HepG2 (cell line): ENCODE results near the gene LYRM1. TPM values are rescaled to one million over a fixed set of nuclear protein-coding genes. Genes with fewer than 3 reads are reported as not detected.

Experiments used
- ATF1 ChIP-seq: IDR thresholded peaks from 2 replicates; pipeline ENCODE4 v1.6.1; 2016; ENCODE audit warnings: mild to moderate bottlenecking, control low read depth
- ELF1 ChIP-seq: sonication (generic); formaldehyde crosslinking; IDR thresholded peaks from 2 replicates; pipeline ENCODE4 v1.4.0; 2020; ENCODE audit warnings: missing genetic modification reagents
- FIP1L1 ChIP-seq: fragments of 200-400 bp; formaldehyde crosslinking; IDR thresholded peaks from 2 replicates; pipeline ENCODE4 v1.6.1; 2018; ENCODE audit warnings: low read depth, mild to moderate bottlenecking, low read length, moderate library complexity, borderline replicate concordance; ENCODE audit not compliant: insufficient read depth
- FOXP1 ChIP-seq, 2 experiments: fragments of 450-650 bp in 1 of 2; IDR thresholded peaks; 2 replicates each; pipeline ENCODE4 v1.6.1; 2017 to 2018; ENCODE audit warnings: antibody characterized with exemption in 1 of 2
- GATAD1 ChIP-seq: IDR thresholded peaks from 2 replicates; pipeline ENCODE4 v1.6.1; 2016; ENCODE audit warnings: missing genetic modification reagents, missing compliant biosample characterization
- HDAC2 ChIP-seq: sonication (generic); formaldehyde crosslinking; IDR thresholded peaks from 2 replicates; pipeline ENCODE4 v1.4.0; 2020; ENCODE audit warnings: missing genetic modification reagents
- HHEX ChIP-seq: IDR thresholded peaks from 2 replicates; pipeline ENCODE4 v1.6.1; 2016; ENCODE audit warnings: control low read depth
- HOXA3 ChIP-seq: sonication (generic); formaldehyde crosslinking; IDR thresholded peaks from 2 replicates; pipeline ENCODE4 v1.5.0; 2020; ENCODE audit warnings: missing genetic modification reagents
- NR2C2 ChIP-seq: sonication (generic); formaldehyde crosslinking; IDR thresholded peaks from 2 replicates; pipeline ENCODE4 v1.4.0; 2020; ENCODE audit warnings: missing genetic modification reagents, mild to moderate bottlenecking, moderate library complexity, borderline replicate concordance
- NR3C1 ChIP-seq: sonication (generic); formaldehyde crosslinking; IDR thresholded peaks from 2 replicates; pipeline ENCODE4 v1.4.0; 2020; ENCODE audit warnings: missing genetic modification reagents
- PTBP1 ChIP-seq: fragments of 200-400 bp; formaldehyde crosslinking; IDR thresholded peaks from 2 replicates; pipeline ENCODE4 v1.6.1; 2018; ENCODE audit warnings: low read length, low read depth; ENCODE audit not compliant: poor library complexity, severe bottlenecking
- SMYD3 ChIP-seq: sonication (generic); formaldehyde crosslinking; IDR thresholded peaks from 2 replicates; pipeline ENCODE4 v1.8.1; 2023; ENCODE audit warnings: mild to moderate bottlenecking, missing genetic modification reagents
- U2AF1 ChIP-seq: fragments of 200-400 bp; formaldehyde crosslinking; optimal IDR thresholded peaks from 2 replicates; pipeline ENCODE3; 2017; ENCODE audit warnings: mild to moderate bottlenecking, low read depth, low read length
- ZKSCAN8 ChIP-seq: IDR thresholded peaks from 2 replicates; pipeline ENCODE4 v1.6.1; 2016; ENCODE audit warnings: borderline replicate concordance, missing genetic modification reagents, missing compliant biosample characterization
- ZMAT3 ChIP-seq: sonication (generic); formaldehyde crosslinking; conservative IDR thresholded peaks from 2 replicates; pipeline ENCODE4 v1.7.0; 2021; ENCODE audit warnings: missing genetic modification reagents
- ZNF121 ChIP-seq: sonication (generic); formaldehyde crosslinking; IDR thresholded peaks from 2 replicates; pipeline ENCODE4 v1.5.0; 2020; ENCODE audit warnings: mild to moderate bottlenecking, missing genetic modification reagents
- ZNF136 ChIP-seq: sonication (generic); formaldehyde crosslinking; IDR thresholded peaks from 2 replicates; pipeline ENCODE4 v1.8.1; 2022; ENCODE audit warnings: low read depth, mild to moderate bottlenecking, moderate library complexity, missing genetic modification reagents
- ZNF546 ChIP-seq: sonication (generic); formaldehyde crosslinking; conservative IDR thresholded peaks from 2 replicates; pipeline ENCODE4 v1.8.1; 2023; ENCODE audit warnings: mild to moderate bottlenecking, missing genetic modification reagents
- ZNF552 ChIP-seq: sonication (generic); formaldehyde crosslinking; IDR thresholded peaks from 2 replicates; pipeline ENCODE4 v1.9.0; 2022; ENCODE audit warnings: missing genetic modification reagents, mild to moderate bottlenecking, borderline replicate concordance
- ZNF678 ChIP-seq: sonication (generic); formaldehyde crosslinking; IDR thresholded peaks from 2 replicates; pipeline ENCODE4 v1.4.0; 2020; ENCODE audit warnings: mild to moderate bottlenecking, missing genetic modification reagents
- ZNF891 ChIP-seq: sonication (generic); formaldehyde crosslinking; IDR thresholded peaks from 2 replicates; pipeline ENCODE4 v1.5.0; 2020; ENCODE audit warnings: mild to moderate bottlenecking, missing genetic modification reagents
- polyA plus RNA-seq, 8 experiments: library from polyadenylated mRNA; depleted of rRNA in 3 of 8; stranded (reverse) in 7 of 8; unstranded in 1 of 8; fragments of >200 nt; fragmentation: Illumina TruSeq in 4 of 8; extraction: Trizol in 4 of 8; gene quantifications; 2 replicates each; pipeline versions ENCODE4 v1.2.1 to v1.2.3, GENCODE V29; 2011 to 2016; ENCODE audit warnings: low read depth in 4 of 8, missing spikeins in 1 of 8, mixed read lengths in 1 of 8; ENCODE audit not compliant: insufficient read depth in 1 of 8
- total RNA-seq, 5 experiments: library from RNA; depleted of rRNA; stranded (reverse); fragments of >200 nt; fragmentation: Illumina TruSeq; extraction: Trizol; gene quantifications; 2 replicates each; pipeline ENCODE4 v1.2.3, GENCODE V29; 2016; ENCODE audit warnings: low read depth in 1 of 5
- TF ChIP-seq, protein P1 (sequence below): sonication (generic); IDR thresholded peaks from 2 replicates; pipeline ENCODE4 v1.6.1; 2016; ENCODE audit warnings: low read depth, borderline replicate concordance
- TF ChIP-seq, protein P2 (sequence below): sonication (generic); formaldehyde crosslinking; IDR thresholded peaks from 2 replicates; pipeline ENCODE4 v1.4.0; 2020; ENCODE audit warnings: mild to moderate bottlenecking, missing genetic modification reagents
- TF ChIP-seq, protein P3 (sequence below): sonication (generic); formaldehyde crosslinking; IDR thresholded peaks from 2 replicates; pipeline ENCODE4 v1.5.1; 2020; ENCODE audit warnings: missing genetic modification reagents, mild to moderate bottlenecking, borderline replicate concordance
- TF ChIP-seq, protein P4 (sequence below): sonication (generic); formaldehyde crosslinking; IDR thresholded peaks from 2 replicates; pipeline ENCODE4 v1.5.0; 2020; ENCODE audit warnings: missing genetic modification reagents, mild to moderate bottlenecking, borderline replicate concordance

LYRM1 gene
- total and polyA plus RNA-seq, 2 of the 13 experiments (the other 11 are each of a cell fraction or from before 2014, with no cell fraction given) = 59.2 to 82.6 TPM

DNA sequence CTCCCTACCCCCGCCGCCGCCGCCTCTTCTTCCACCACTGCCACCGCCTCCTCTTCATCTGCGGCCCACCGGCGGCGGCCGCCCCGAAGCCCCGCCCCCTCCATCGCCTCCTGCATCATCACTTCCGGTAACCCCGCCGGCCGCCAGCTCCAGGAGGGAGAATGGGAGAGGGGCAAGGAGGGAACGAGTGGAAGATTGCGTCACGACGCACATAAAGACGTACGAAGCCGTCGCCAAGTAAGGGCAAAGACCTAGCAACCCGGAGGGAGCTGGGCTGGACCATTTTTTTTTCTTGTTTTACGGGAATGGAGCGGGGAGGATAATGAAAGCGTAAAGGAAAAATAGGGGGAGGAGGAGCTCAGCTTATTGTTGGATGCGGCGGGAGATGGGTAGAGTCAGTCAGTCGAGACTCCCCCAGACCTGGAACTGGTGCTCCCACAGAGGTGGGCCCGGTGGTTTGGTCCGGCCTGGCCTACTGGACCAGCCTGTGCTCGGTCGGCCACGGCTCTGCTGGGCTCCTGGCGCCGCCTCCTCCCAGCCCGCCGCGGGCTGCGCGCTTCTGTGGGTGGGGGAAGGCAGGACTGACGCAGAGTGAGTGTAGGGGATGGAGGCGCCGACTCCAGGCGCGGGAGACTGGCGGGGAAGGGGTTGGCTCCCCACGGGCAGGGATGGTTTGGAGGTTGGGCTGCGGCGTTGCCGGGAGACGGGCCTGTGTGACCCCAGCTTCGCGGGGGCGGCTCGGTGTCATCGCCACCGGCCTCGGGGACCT, at the start of gene LYRM1, which contains the start of gene DCUN1D3 (continued):
- TF ChIP-seq ZNF136 (no peak; the same call in 1 of the 2 replicates), FOXP1 (IDR thresholded peaks at IDR 0.05) (no peak), FOXP1 (CRISPR knock-in tag; IDR thresholded peaks at IDR 0.05) (no peak; the same call in none of the 2 replicates), HHEX (peak; percentile 42; the same call in 1 of the 2 replicates), ZNF546 (CRISPR knock-in tag) (peak; percentile 86), NR2C2 (CRISPR knock-in tag) (peak; percentile 88), SMYD3 (peak; percentile 86; the same call in 1 of the 2 replicates), PTBP1 (peak; percentile 45), ZNF552 (CRISPR knock-in tag) (peak; percentile 75; the same call in 1 of the 2 replicates), ATF1 (CRISPR knock-in tag) (peak; percentile 96), ZMAT3 (CRISPR knock-in tag) (peak; percentile 82), HDAC2 (CRISPR knock-in tag) (no peak; the same call in none of the 2 replicates), U2AF1 (peak; percentile 95), FIP1L1 (no peak; the same call in 1 of the 2 replicates), ELF1 (peak; percentile 93), NR3C1 (no peak), ZKSCAN8 (CRISPR knock-in tag) (no peak), ZNF678 (CRISPR knock-in tag) (peak; percentile 81; the same call in 1 of the 2 replicates), HOXA3 (CRISPR knock-in tag) (peak; percentile 97), ZNF121 (CRISPR knock-in tag) (peak; percentile 32; the same call in 1 of the 2 replicates), ZNF891 (CRISPR knock-in tag) (peak; percentile 91; the same call in 1 of the 2 replicates), GATAD1 (CRISPR knock-in tag) (peak; percentile 67)
- TF ChIP-seq, protein P1, sequence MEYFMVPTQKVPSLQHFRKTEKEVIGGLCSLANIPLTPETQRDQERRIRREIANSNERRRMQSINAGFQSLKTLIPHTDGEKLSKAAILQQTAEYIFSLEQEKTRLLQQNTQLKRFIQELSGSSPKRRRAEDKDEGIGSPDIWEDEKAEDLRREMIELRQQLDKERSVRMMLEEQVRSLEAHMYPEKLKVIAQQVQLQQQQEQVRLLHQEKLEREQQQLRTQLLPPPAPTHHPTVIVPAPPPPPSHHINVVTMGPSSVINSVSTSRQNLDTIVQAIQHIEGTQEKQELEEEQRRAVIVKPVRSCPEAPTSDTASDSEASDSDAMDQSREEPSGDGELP = no peak
- TF ChIP-seq, protein P2, sequence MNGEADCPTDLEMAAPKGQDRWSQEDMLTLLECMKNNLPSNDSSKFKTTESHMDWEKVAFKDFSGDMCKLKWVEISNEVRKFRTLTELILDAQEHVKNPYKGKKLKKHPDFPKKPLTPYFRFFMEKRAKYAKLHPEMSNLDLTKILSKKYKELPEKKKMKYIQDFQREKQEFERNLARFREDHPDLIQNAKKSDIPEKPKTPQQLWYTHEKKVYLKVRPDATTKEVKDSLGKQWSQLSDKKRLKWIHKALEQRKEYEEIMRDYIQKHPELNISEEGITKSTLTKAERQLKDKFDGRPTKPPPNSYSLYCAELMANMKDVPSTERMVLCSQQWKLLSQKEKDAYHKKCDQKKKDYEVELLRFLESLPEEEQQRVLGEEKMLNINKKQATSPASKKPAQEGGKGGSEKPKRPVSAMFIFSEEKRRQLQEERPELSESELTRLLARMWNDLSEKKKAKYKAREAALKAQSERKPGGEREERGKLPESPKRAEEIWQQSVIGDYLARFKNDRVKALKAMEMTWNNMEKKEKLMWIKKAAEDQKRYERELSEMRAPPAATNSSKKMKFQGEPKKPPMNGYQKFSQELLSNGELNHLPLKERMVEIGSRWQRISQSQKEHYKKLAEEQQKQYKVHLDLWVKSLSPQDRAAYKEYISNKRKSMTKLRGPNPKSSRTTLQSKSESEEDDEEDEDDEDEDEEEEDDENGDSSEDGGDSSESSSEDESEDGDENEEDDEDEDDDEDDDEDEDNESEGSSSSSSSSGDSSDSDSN (CRISPR knock-in tag) = peak; percentile 97
- TF ChIP-seq, protein P3, sequence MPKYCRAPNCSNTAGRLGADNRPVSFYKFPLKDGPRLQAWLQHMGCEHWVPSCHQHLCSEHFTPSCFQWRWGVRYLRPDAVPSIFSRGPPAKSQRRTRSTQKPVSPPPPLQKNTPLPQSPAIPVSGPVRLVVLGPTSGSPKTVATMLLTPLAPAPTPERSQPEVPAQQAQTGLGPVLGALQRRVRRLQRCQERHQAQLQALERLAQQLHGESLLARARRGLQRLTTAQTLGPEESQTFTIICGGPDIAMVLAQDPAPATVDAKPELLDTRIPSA (CRISPR knock-in tag) = no peak
- TF ChIP-seq, protein P4, sequence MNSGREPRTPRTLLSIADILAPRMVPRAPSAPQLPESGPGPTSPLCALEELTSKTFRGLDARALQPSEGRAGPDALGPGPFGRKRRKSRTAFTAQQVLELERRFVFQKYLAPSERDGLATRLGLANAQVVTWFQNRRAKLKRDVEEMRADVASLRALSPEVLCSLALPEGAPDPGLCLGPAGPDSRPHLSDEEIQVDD = peak; percentile 23; the same call in 1 of the 2 replicates
